SK-N-SH (cell line): Measurements from ENCODE around the gene ELF4.

Experiments
- CHD2 ChIP-seq: fragments of 150-350 bp; IDR thresholded peaks from 2 replicates; pipeline ENCODE4 v1.6.1; 2018; ENCODE audit warnings: low read length; ENCODE audit not compliant: partially characterized antibody
- EP300 ChIP-seq, 2 experiments: IDR thresholded peaks; 2 replicates each; pipeline versions ENCODE4 v1.4.0 to v1.6.1; 2012; ENCODE audit warnings: borderline replicate concordance in 1 of 2, low read depth in 1 of 2, low read length in 1 of 2
- JUND ChIP-seq: IDR thresholded peaks from 2 replicates; pipeline ENCODE4 v1.4.0; 2012
- MAX ChIP-seq: IDR thresholded peaks from 2 replicates; pipeline ENCODE4 v1.4.0; 2012; ENCODE audit warnings: low read depth
- MXI1 ChIP-seq: IDR thresholded peaks from 2 replicates; pipeline ENCODE4 v1.6.1; 2012; ENCODE audit warnings: mild to moderate bottlenecking, low read depth, low read length, improper control_type of control experiment
- NFIC ChIP-seq: IDR thresholded peaks from 2 replicates; pipeline ENCODE4 v1.4.0; 2012; ENCODE audit warnings: borderline replicate concordance
- NRF1 ChIP-seq: IDR thresholded peaks from 2 replicates; pipeline ENCODE4 v1.6.1; 2012; ENCODE audit warnings: low read depth, mild to moderate bottlenecking, low read length
- POLR2AphosphoS5 ChIP-seq: IDR thresholded peaks from 2 replicates; pipeline ENCODE4 v1.6.1; 2012; ENCODE audit warnings: low read depth, low read length
- RAD21 ChIP-seq: IDR thresholded peaks from 2 replicates; pipeline ENCODE4 v1.6.1; 2012; ENCODE audit warnings: mild to moderate bottlenecking, low read length
- REST ChIP-seq: IDR thresholded peaks from 2 replicates; pipeline ENCODE4 v1.6.1; 2012; ENCODE audit warnings: mild to moderate bottlenecking, low read depth, low read length, moderate library complexity
- TAF1 ChIP-seq: IDR thresholded peaks from 2 replicates; pipeline ENCODE4 v1.6.1; 2012; ENCODE audit warnings: low read depth, mild to moderate bottlenecking, low read length, moderate library complexity, borderline replicate concordance
- YY1 ChIP-seq: IDR thresholded peaks from 2 replicates; pipeline ENCODE4 v1.4.0; 2012; ENCODE audit warnings: low read depth, mild to moderate bottlenecking
- TF ChIP-seq, protein P1 (sequence below): fragments of 200-600 bp; sonication (generic); IDR thresholded peaks from 2 replicates; pipeline ENCODE4 v1.6.1; 2017; ENCODE audit warnings: antibody characterized with exemption, mild to moderate bottlenecking, moderate library complexity

GRCh38 chrX:130020661-130021324, 89.5 kb downstream of the ELF4 start:
- TF ChIP-seq, protein P1, sequence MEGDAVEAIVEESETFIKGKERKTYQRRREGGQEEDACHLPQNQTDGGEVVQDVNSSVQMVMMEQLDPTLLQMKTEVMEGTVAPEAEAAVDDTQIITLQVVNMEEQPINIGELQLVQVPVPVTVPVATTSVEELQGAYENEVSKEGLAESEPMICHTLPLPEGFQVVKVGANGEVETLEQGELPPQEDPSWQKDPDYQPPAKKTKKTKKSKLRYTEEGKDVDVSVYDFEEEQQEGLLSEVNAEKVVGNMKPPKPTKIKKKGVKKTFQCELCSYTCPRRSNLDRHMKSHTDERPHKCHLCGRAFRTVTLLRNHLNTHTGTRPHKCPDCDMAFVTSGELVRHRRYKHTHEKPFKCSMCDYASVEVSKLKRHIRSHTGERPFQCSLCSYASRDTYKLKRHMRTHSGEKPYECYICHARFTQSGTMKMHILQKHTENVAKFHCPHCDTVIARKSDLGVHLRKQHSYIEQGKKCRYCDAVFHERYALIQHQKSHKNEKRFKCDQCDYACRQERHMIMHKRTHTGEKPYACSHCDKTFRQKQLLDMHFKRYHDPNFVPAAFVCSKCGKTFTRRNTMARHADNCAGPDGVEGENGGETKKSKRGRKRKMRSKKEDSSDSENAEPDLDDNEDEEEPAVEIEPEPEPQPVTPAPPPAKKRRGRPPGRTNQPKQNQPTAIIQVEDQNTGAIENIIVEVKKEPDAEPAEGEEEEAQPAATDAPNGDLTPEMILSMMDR = no peak
- TF ChIP-seq YY1 (no peak), RAD21 (no peak), JUND (no peak), MAX (no peak), NFIC (no peak), TAF1 (no peak), MXI1 (no peak), CHD2 (no peak), POLR2AphosphoS5 (no peak), REST (no peak), NRF1 (no peak), EP300 (IDR thresholded peaks at IDR 0.05; ENCODE audit: borderline replicate concordance in 1 of 2, low read depth in 1 of 2, low read length in 1 of 2) (no peak)
